ENCODE data around the gene RPTOR.
A peak's percentile ranks its signal among the peaks of the same experiment; 100 is the strongest.

The RPTOR gene

DNA sequence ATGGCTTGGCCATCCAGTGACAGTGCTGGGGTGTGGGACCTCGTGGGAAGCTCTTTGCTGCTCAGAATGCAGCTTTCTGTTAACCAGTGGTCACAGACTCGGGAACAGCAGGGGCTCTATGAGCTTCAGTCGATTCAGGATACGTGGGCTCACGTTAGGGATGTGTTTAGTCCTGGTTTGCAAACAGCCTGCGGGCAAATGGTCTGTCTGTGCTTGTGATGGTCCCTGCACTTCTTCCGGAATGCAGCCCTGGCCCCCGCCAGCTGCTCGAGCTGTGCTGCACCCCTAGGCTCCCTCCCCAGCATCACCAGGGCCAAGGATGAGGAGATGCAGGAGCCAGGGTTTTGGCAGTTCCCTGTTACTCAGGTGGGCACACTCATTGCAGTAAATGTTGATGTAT is 274.2 kb downstream of the RPTOR start (continued):
- TF ChIP-seq, protein P1, sequence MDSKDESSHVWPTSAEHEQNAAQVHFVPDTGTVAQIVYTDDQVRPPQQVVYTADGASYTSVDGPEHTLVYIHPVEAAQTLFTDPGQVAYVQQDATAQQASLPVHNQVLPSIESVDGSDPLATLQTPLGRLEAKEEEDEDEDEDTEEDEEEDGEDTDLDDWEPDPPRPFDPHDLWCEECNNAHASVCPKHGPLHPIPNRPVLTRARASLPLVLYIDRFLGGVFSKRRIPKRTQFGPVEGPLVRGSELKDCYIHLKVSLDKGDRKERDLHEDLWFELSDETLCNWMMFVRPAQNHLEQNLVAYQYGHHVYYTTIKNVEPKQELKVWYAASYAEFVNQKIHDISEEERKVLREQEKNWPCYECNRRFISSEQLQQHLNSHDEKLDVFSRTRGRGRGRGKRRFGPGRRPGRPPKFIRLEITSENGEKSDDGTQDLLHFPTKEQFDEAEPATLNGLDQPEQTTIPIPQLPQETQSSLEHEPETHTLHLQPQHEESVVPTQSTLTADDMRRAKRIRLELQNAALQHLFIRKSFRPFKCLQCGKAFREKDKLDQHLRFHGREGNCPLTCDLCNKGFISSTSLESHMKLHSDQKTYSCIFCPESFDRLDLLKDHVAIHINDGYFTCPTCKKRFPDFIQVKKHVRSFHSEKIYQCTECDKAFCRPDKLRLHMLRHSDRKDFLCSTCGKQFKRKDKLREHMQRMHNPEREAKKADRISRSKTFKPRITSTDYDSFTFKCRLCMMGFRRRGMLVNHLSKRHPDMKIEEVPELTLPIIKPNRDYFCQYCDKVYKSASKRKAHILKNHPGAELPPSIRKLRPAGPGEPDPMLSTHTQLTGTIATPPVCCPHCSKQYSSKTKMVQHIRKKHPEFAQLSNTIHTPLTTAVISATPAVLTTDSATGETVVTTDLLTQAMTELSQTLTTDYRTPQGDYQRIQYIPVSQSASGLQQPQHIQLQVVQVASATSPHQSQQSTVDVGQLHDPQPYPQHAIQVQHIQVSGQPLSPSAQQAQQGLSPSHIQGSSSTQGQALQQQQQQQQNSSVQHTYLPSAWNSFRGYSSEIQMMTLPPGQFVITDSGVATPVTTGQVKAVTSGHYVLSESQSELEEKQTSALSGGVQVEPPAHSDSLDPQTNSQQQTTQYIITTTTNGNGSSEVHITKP (tag by site-specific recombination; IDR thresholded peaks at IDR 0.05): no peak

DNA sequence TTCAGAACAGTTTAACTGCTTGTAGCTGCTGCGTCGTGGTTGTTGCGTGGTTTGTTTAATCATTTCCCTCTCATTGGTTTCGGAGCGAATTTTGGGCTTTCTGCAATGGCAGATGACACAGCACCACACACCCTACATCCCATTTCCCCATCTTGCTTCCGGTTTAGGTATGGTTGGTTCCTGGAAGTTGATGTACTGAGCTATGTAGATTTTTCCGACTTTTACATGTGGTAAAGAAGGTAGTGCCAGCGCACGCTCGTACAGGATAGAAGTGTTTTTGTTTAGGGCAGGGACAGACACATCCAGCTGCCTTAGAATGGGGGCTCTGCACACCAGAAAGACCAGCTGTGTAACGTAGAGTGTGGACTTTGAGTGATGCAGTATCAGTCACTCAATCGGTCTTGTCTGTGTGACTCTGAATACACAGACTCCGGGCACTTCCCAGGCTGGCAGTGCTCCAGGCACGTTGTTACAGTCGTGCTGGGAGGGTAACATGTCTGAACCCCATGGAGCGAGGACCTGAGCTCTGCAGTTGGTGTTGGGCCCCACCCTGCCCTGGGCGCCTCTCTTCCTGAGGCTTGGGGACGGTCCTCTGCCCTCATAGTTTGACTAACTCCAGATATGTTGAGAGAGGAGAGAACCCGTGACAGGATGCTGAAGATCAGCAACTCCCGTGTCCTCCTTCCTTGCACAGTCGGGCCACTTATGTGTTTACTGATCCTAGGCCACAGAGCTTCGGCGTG is 275.0 kb downstream of the RPTOR start:
- H3K9me3 ChIP-seq (ENCODE audit: control insufficient read depth, insufficient read depth, low read depth, low read length): no peaks in the 10 kb centered on the region
- H3K36me3 ChIP-seq (ENCODE audit: control insufficient read depth in 2 of 2, insufficient read depth in 1 of 2, low read length in 2 of 2): peaks cover 0 to 2% of the 10 kb centered on the region in 2 experiments; a peak in 1 of 3 replicates
- H3K4me1 ChIP-seq (ENCODE audit: control insufficient read depth, insufficient read depth, low read length): peaks cover 10% of the 10 kb centered on the region
- H3K4me3 ChIP-seq (ENCODE audit: low read depth, low read length): no peak overlapping the region
- H3K27ac ChIP-seq (ENCODE audit: extremely low read depth, low read depth, low read length): no peak overlapping the region
- TF ChIP-seq ZNF114 (tag by site-specific recombination; IDR thresholded peaks at IDR 0.05) (no peak), ZIC2 (tag by site-specific recombination; IDR thresholded peaks at IDR 0.05) (peak; percentile 29)
- ChIA-PET POLR2A (no interaction called here), CTCF (interaction anchor here (0.6 kb wide), 2 partner anchors 32 to 318 kb away, joined by 3 read pairs; no protein-coding TSS in a partner anchor)

DNA sequence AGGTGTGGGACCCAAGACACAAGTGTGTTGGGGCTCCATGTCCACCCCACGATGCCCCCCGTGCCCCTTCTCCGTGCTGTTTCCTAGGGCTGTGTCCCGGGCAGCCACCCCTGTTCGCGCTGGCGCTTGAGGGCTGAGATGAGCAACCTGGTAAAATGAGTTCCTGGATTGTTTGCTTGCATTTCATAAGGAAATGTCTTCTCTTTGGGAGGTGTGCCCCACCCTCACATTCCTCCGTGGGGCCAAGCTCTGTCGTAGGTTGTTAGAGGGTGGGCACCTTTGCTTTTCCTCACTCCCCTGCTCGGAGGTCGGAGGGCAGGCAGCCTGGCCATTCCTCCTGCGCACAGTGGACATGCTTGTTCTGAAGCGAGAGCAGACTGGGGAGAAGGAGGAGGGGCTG is 275.7 kb downstream of the RPTOR start:
- Histone ChIP-seq H3K36me3 (ENCODE audit: control insufficient read depth in 2 of 2, insufficient read depth in 1 of 2, low read length in 2 of 2) (peaks cover 0 to 9% of the 10 kb centered on the region in 2 experiments; a peak in 1 of 3 replicates), H3K9me3 (ENCODE audit: control insufficient read depth, insufficient read depth, low read depth, low read length) (no peaks in the 10 kb centered on the region), H3K27ac (ENCODE audit: extremely low read depth, low read depth, low read length) (no peak overlapping the region), H3K4me3 (ENCODE audit: low read depth, low read length) (no peak overlapping the region), H3K4me1 (ENCODE audit: control insufficient read depth, insufficient read depth, low read length) (peaks cover 10% of the 10 kb centered on the region)
- ChIA-PET POLR2A (no interaction called here), CTCF (no interaction called here)
- TF ChIP-seq ZNF529 (tag by site-specific recombination; IDR thresholded peaks at IDR 0.05; ENCODE audit: insufficient replicate concordance) (no peak), ZNF223 (tag by site-specific recombination; IDR thresholded peaks at IDR 0.05) (no peak), ZBTB7A (tag by site-specific recombination; IDR thresholded peaks at IDR 0.05; ENCODE audit: low read depth) (no peak), ZNF514 (tag by site-specific recombination; IDR thresholded peaks at IDR 0.05) (no peak), TRIM28 (IDR thresholded peaks at IDR 0.05; ENCODE audit: borderline replicate concordance, low read length) (no peak), GLI4 (tag by site-specific recombination; IDR thresholded peaks at IDR 0.05) (no peak), ZNF248 (tag by site-specific recombination; IDR thresholded peaks at IDR 0.05) (no peak), ZNF366 (tag by site-specific recombination; conservative IDR thresholded peaks at IDR 0.05) (no peak), FEZF1 (tag by site-specific recombination; IDR thresholded peaks at IDR 0.05) (no peak), ZNF350 (tag by site-specific recombination; IDR thresholded peaks at IDR 0.05) (no peak), ZNF830 (tag by site-specific recombination; IDR thresholded peaks at IDR 0.05; ENCODE audit: low read depth) (no peak)
- TF ChIP-seq, protein P2, sequence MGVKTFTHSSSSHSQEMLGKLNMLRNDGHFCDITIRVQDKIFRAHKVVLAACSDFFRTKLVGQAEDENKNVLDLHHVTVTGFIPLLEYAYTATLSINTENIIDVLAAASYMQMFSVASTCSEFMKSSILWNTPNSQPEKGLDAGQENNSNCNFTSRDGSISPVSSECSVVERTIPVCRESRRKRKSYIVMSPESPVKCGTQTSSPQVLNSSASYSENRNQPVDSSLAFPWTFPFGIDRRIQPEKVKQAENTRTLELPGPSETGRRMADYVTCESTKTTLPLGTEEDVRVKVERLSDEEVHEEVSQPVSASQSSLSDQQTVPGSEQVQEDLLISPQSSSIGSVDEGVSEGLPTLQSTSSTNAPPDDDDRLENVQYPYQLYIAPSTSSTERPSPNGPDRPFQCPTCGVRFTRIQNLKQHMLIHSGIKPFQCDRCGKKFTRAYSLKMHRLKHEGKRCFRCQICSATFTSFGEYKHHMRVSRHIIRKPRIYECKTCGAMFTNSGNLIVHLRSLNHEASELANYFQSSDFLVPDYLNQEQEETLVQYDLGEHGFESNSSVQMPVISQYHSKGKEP (tag by site-specific recombination; IDR thresholded peaks at IDR 0.05): no peak
- TF ChIP-seq, protein P3, sequence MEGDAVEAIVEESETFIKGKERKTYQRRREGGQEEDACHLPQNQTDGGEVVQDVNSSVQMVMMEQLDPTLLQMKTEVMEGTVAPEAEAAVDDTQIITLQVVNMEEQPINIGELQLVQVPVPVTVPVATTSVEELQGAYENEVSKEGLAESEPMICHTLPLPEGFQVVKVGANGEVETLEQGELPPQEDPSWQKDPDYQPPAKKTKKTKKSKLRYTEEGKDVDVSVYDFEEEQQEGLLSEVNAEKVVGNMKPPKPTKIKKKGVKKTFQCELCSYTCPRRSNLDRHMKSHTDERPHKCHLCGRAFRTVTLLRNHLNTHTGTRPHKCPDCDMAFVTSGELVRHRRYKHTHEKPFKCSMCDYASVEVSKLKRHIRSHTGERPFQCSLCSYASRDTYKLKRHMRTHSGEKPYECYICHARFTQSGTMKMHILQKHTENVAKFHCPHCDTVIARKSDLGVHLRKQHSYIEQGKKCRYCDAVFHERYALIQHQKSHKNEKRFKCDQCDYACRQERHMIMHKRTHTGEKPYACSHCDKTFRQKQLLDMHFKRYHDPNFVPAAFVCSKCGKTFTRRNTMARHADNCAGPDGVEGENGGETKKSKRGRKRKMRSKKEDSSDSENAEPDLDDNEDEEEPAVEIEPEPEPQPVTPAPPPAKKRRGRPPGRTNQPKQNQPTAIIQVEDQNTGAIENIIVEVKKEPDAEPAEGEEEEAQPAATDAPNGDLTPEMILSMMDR (tag by site-specific recombination; IDR thresholded peaks at IDR 0.05): no peak
- TF ChIP-seq, protein P4, sequence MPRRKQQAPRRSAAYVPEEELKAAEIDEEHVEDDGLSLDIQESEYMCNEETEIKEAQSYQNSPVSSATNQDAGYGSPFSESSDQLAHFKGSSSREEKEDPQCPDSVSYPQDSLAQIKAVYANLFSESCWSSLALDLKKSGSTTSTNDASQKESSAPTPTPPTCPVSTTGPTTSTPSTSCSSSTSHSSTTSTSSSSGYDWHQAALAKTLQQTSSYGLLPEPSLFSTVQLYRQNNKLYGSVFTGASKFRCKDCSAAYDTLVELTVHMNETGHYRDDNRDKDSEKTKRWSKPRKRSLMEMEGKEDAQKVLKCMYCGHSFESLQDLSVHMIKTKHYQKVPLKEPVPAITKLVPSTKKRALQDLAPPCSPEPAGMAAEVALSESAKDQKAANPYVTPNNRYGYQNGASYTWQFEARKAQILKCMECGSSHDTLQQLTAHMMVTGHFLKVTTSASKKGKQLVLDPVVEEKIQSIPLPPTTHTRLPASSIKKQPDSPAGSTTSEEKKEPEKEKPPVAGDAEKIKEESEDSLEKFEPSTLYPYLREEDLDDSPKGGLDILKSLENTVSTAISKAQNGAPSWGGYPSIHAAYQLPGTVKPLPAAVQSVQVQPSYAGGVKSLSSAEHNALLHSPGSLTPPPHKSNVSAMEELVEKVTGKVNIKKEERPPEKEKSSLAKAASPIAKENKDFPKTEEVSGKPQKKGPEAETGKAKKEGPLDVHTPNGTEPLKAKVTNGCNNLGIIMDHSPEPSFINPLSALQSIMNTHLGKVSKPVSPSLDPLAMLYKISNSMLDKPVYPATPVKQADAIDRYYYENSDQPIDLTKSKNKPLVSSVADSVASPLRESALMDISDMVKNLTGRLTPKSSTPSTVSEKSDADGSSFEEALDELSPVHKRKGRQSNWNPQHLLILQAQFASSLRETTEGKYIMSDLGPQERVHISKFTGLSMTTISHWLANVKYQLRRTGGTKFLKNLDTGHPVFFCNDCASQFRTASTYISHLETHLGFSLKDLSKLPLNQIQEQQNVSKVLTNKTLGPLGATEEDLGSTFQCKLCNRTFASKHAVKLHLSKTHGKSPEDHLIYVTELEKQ (tag by site-specific recombination; IDR thresholded peaks at IDR 0.05; ENCODE audit: borderline replicate concordance): no peak
